HepG2 (cell line): ENCODE data around the gene HOXA1. TPM values are rescaled to one million over a fixed set of nuclear protein-coding genes. Genes with fewer than 3 reads are reported as not detected.

Source experiments
- ATAC-seq: fragments of 200-7000 bp; cut with Tn5 transposase; 3 replicates; pipeline ENCODE4 v1.9.1; 2020; ENCODE audit warnings: mild to moderate bottlenecking, moderate library complexity
- BruUV-seq: library from RNA; stranded (reverse); fragments of 400-500 nt; replicated peaks from 2 replicates; lab custom pipeline; 2021; lab: Mats Ljungman, UMichigan
- CTCF ChIA-PET: fragments of 300-600 bp; formaldehyde crosslinking; extraction: SDS; loops from one replicate; lab custom pipeline; 2021; ENCODE audit warnings: low total read pairs, inconsistent platforms, low intra/inter-chr PET ratio; lab: Yijun Ruan, JAX
- POLR2A ChIA-PET: fragments of 350-600 bp; sonication (Branson Sonifier 250); formaldehyde crosslinking; loops from one replicate; lab custom pipeline; 2020; ENCODE audit warnings: antibody characterized with exemption, inconsistent platforms; lab: Yijun Ruan, JAX
- DNase-seq: peaks from one replicate; pipeline ENCODE4 v3.0.0-alpha.2; 2015; ENCODE audit warnings: low spot score
- FAIRE-seq: peaks from 3 replicates; lab custom pipeline; 2011; peaks lifted over from hg19 to GRCh38; lab: Jason Lieb, UNC
- H2AFZ ChIP-seq: one replicate; pipeline ENCODE4 v1.6.1; 2011; ENCODE audit warnings: low read length, inconsistent platforms
- H3K27ac ChIP-seq: fragments of 300-600 bp; 3 replicates; pipeline ENCODE4 v1.8.0; 2011; ENCODE audit warnings: mixed run types, mild to moderate bottlenecking, mixed read lengths, low read length, inconsistent platforms; ENCODE audit not compliant: insufficient read depth; ENCODE audit errors: extremely low read length
- H3K27me3 ChIP-seq, 2 experiments: fragments of 200-600 bp in 1 of 2; 2 replicates in 1 of 2; 3 replicates in 1 of 2; pipeline versions ENCODE4 v1.6.0 to v1.8.0; 2011; ENCODE audit warnings: low read length in 2 of 2, mild to moderate bottlenecking in 2 of 2, moderate library complexity in 2 of 2, inconsistent platforms in 1 of 2; ENCODE audit not compliant: insufficient read depth in 2 of 2, control insufficient read depth in 1 of 2
- H3K36me3 ChIP-seq, 2 experiments: fragments of 200-600 bp in 1 of 2; replicated peaks in 1 of 2; 2 replicates in 1 of 2; 3 replicates in 1 of 2; pipeline versions ENCODE4 v1.5.1 to v1.8.0; 2011; ENCODE audit warnings: low read length in 2 of 2, inconsistent platforms in 1 of 2; ENCODE audit not compliant: insufficient read depth in 2 of 2, control insufficient read depth in 1 of 2
- H3K4me1 ChIP-seq: 2 replicates; pipeline ENCODE4 v1.5.1; 2012; ENCODE audit warnings: low read length, inconsistent platforms; ENCODE audit not compliant: insufficient read depth
- H3K4me2 ChIP-seq: 2 replicates; pipeline ENCODE4 v1.6.0; 2011; ENCODE audit warnings: low read depth, low read length, inconsistent platforms
- H3K4me3 ChIP-seq, 3 experiments: fragments of 200-600 bp in 1 of 3; sonication (generic), shearing (Covaris generic) in 1 of 3; replicated peaks in 1 of 3; 2 replicates each; pipeline ENCODE4 v1.5.1; 2011 to 2016; ENCODE audit warnings: low read length in 3 of 3, inconsistent platforms in 2 of 3, low read depth in 2 of 3, mild to moderate bottlenecking in 2 of 3, control low read depth in 1 of 3, mixed read lengths in 1 of 3; ENCODE audit not compliant: insufficient read depth in 1 of 3
- H3K79me2 ChIP-seq: one replicate; pipeline ENCODE4 v1.6.1; 2011; ENCODE audit warnings: low read length, inconsistent platforms; ENCODE audit not compliant: insufficient read depth
- H3K9ac ChIP-seq: 2 replicates; pipeline ENCODE4 v1.6.0; 2011; ENCODE audit warnings: mild to moderate bottlenecking, low read depth, low read length, inconsistent platforms; ENCODE audit not compliant: insufficient read depth
- H3K9me3 ChIP-seq: 2 replicates; pipeline ENCODE4 v1.5.1; 2012; ENCODE audit warnings: mild to moderate bottlenecking, low read length
- H4K20me1 ChIP-seq: 2 replicates; pipeline ENCODE4 v1.6.0; 2011; ENCODE audit warnings: inconsistent platforms, mild to moderate bottlenecking, low read length, moderate library complexity; ENCODE audit not compliant: insufficient read depth
- AGO2 ChIP-seq: fragments of 200-400 bp; formaldehyde crosslinking; optimal IDR thresholded peaks from 2 replicates; pipeline ENCODE3; 2017; ENCODE audit warnings: mild to moderate bottlenecking, low read depth, low read length, moderate library complexity
- CBFB ChIP-seq: sonication (generic); formaldehyde crosslinking; IDR thresholded peaks from 2 replicates; pipeline ENCODE4 v1.4.0; 2020; ENCODE audit warnings: missing genetic modification reagents
- HOXA3 ChIP-seq: sonication (generic); formaldehyde crosslinking; IDR thresholded peaks from 2 replicates; pipeline ENCODE4 v1.5.0; 2020; ENCODE audit warnings: missing genetic modification reagents
- NFIB ChIP-seq: sonication (generic); formaldehyde crosslinking; IDR thresholded peaks from 2 replicates; pipeline ENCODE4 v1.9.0; 2021; ENCODE audit warnings: missing genetic modification reagents, mild to moderate bottlenecking, borderline replicate concordance
- RBFOX2 ChIP-seq: fragments of 200-400 bp; formaldehyde crosslinking; IDR thresholded peaks from 2 replicates; pipeline ENCODE4 v1.6.1; 2017; ENCODE audit warnings: low read depth, mild to moderate bottlenecking, low read length
- ZNF160 ChIP-seq: sonication (generic); formaldehyde crosslinking; IDR thresholded peaks from 2 replicates; pipeline ENCODE4 v1.8.0; 2022; ENCODE audit warnings: mild to moderate bottlenecking, inconsistent platforms, missing genetic modification reagents
- ZNF251 ChIP-seq: sonication (generic); formaldehyde crosslinking; IDR thresholded peaks from 2 replicates; pipeline ENCODE4 v1.9.0; 2021; ENCODE audit warnings: mild to moderate bottlenecking, missing genetic modification reagents
- ZNF607 ChIP-seq: sonication (generic); formaldehyde crosslinking; IDR thresholded peaks from 2 replicates; pipeline ENCODE4 v1.5.1; 2020; ENCODE audit warnings: missing genetic modification reagents, mild to moderate bottlenecking, borderline replicate concordance
- ZNF761 ChIP-seq: sonication (generic); formaldehyde crosslinking; conservative IDR thresholded peaks from 2 replicates; pipeline ENCODE4 v1.4.0; 2020; ENCODE audit warnings: mild to moderate bottlenecking, missing genetic modification reagents
- WGBS: methylation state at CpG from one replicate; pipeline ENCODE4 v1.1.6; 2017; ENCODE audit warnings: low lambda C conversion rate; 5-methylcytosine and 5-hydroxymethylcytosine counted together
- in situ Hi-C: cut with HindIII; loops from 2 replicates; pipeline ENCODE4 v1.10.0; 2017; ENCODE audit warnings: low pct_unique_long_range_greater_than_20kb; ENCODE audit not compliant: extremely low pct_ligation_motif_present
- intact Hi-C: fragments of 100-400 bp; cut with micrococcal nuclease; formaldehyde crosslinking; loops from one replicate; pipeline ENCODE4 v1.10.0; 2022; ENCODE audit not compliant: unreplicated experiment
- polyA plus RNA-seq, 8 experiments: library from polyadenylated mRNA; depleted of rRNA in 3 of 8; stranded (reverse) in 7 of 8; unstranded in 1 of 8; fragments of >200 nt; fragmentation: Illumina TruSeq in 4 of 8; extraction: Trizol in 4 of 8; gene quantifications; 2 replicates each; pipeline versions ENCODE4 v1.2.1 to v1.2.3, GENCODE V29; 2011 to 2016; ENCODE audit warnings: low read depth in 4 of 8, missing spikeins in 1 of 8, mixed read lengths in 1 of 8; ENCODE audit not compliant: insufficient read depth in 1 of 8
- total RNA-seq, 5 experiments: library from RNA; depleted of rRNA; stranded (reverse); fragments of >200 nt; fragmentation: Illumina TruSeq; extraction: Trizol; gene quantifications; 2 replicates each; pipeline ENCODE4 v1.2.3, GENCODE V29; 2016; ENCODE audit warnings: low read depth in 1 of 5

HOXA1 gene
- total and polyA plus RNA-seq, 2 of the 13 experiments (the other 11 are each of a cell fraction or from before 2014, with no cell fraction given), result 0.18 to 0.20 TPM

DNA sequence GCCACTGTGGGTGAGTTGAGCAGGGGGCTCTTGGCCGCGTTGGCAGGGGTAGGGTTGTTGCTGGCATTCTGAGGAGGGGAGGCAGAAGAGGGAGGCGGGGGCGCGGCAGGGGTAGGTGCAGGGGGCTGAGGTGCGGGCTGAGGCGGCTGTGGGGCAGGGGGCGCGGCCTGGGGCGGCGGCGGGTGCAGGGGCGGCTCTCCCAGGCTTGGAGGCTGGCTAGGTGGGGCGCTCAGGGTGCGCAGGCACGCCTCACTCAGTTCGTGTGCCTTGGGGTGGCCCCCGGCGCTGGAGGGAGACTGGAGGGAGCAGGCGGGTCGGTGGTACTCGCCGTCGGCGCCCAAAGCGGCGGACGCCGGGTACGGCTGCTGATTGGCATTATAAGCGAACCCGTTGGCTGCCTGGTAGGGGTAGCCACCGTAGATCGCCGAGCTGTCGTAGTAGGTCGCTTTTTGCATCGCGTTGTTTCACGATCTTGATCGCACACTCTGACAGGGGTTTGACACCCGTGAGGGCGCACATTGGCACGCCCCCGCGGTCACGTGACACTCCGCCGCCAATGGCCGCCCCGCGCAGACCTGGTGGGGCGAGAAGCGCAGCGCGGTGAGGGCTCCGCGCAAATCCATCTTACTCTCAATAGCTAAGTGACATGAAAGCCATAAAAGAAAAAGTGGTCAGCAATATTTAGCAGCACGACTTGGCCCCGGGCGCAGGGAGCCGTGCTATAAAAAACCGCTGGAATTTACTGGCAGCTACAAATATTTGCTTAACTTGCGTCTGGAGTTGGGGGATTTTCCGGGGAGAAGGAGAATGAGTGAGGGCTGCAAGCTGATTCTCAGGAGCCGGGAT lies 14.6 kb upstream of the HOXA1 start:
- FAIRE-seq, result no peak
- WGBS, result 97% methylated on average over 66 of the region's 66 CpGs
- Histone ChIP-seq H3K27ac (no peak overlapping the region), H4K20me1 (peaks cover 5% of the 10 kb centered on the region; the same call in 1 of the 2 replicates), H3K27me3 (no peaks in the 10 kb centered on the region), H2AFZ (no peak overlapping the region), H3K9ac (no peak overlapping the region), H3K9me3 (no peaks in the 10 kb centered on the region), H3K4me2 (no peak overlapping the region), H3K79me2 (peaks cover 12% of the 10 kb centered on the region), H3K36me3 (peaks cover 2 to 7% of the 10 kb centered on the region in 2 experiments; a peak in 2 of 5 replicates), H3K4me3 (no peak overlapping the region), H3K4me1 (peaks cover 12% of the 10 kb centered on the region; the same call in 1 of the 2 replicates)
- ChIA-PET POLR2A (interaction anchor here (0.7 to 3.8 kb wide), 2 partner anchors 11 to 20 kb away, joined by 3 to 55 read pairs; partner anchors contain the start of gene HOXA4), CTCF (no interaction called here)
- DNase-seq, result no peak
- intact Hi-C loops, result no loop called here
- BruUV-seq, result no TSS peak
- no peak for ATAC-seq
- in situ Hi-C loops, result no loop called here
- TF ChIP-seq AGO2 (peak; percentile 81), ZNF160 (no peak), HOXA3 (CRISPR knock-in tag) (0 out of 2 replicates have a peak, but pooled peaks have one; percentile 11), RBFOX2 (0 out of 2 replicates have a peak, but pooled peaks have one; percentile 40)
- TF ChIP-seq, all 625 proteins: peak for 3

DNA sequence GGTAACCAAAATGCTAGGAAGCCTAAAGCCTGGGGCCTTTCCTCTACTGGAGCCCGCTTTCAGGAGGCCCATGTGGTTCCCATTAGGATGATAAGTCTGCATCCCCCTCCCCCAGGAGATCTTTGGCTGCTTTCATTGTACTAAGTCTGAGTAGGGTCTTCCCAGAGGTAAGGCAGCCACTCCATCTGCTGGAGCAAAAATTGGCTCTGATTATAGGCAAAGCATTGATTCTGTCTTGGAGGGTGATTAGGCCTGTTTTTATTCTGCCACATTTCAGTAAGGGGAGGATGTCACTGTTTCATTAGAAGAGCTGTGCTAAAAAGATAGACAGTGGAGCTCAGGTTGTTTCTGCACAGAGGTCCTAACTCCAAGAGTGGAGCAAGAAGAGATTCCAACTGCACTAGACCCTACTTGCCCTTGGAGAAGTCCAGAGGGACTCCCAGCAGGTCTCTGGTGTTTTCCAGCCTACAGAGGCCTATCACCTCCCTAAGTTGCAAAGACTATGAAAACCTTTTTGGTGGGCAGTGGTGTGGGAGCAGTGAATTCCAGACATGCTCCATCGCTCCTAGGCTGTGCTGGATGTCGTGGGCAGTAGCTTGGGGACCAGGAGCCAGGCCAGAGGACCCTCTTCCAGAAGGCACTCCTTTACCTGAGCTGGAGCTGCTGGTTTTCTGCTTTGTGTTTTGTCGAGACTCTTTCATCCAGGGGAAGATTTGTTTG lies 13.8 kb upstream of the HOXA1 start:
- Histone ChIP-seq H3K36me3 (peaks cover 2 to 7% of the 10 kb centered on the region in 2 experiments; a peak in 2 of 5 replicates), H3K4me1 (peaks cover 12% of the 10 kb centered on the region; the same call in 1 of the 2 replicates), H3K27me3 (no peaks in the 10 kb centered on the region), H4K20me1 (peaks cover 5% of the 10 kb centered on the region; the same call in 1 of the 2 replicates), H3K9ac (no peak overlapping the region), H3K9me3 (no peaks in the 10 kb centered on the region), H3K79me2 (peaks cover 12% of the 10 kb centered on the region), H3K27ac (no peak overlapping the region), H3K4me2 (no peak overlapping the region), H2AFZ (no peak overlapping the region), H3K4me3 (no peak overlapping the region)
- ChIA-PET POLR2A (interaction anchor here (3.8 kb wide), 1 partner anchor 12 kb away, joined by 55 read pairs; no protein-coding TSS in a partner anchor), CTCF (no interaction called here)
- BruUV-seq, result no TSS peak
- DNase-seq (no peak), FAIRE-seq (no peak), ATAC-seq (no peak; the same call in 2 of the 3 replicates)
- in situ Hi-C loops (no loop called here), intact Hi-C loops (no loop called here)
- TF ChIP-seq ZNF251 (CRISPR knock-in tag) (no peak), NFIB (no peak), CBFB (CRISPR knock-in tag) (no peak), ZNF761 (CRISPR knock-in tag) (no peak), ZNF607 (CRISPR knock-in tag) (no peak)
- WGBS, result 94% methylated on average over 3 of the region's 4 CpGs
